ENCODE measurements around the gene BAMBI. TPM values are rescaled to one million over a fixed set of nuclear protein-coding genes. Genes with fewer than 3 reads are reported as not detected.

The BAMBI gene
- polyA plus RNA-seq, 1 donor from 2014 or later: 0.54 TPM

DNA sequence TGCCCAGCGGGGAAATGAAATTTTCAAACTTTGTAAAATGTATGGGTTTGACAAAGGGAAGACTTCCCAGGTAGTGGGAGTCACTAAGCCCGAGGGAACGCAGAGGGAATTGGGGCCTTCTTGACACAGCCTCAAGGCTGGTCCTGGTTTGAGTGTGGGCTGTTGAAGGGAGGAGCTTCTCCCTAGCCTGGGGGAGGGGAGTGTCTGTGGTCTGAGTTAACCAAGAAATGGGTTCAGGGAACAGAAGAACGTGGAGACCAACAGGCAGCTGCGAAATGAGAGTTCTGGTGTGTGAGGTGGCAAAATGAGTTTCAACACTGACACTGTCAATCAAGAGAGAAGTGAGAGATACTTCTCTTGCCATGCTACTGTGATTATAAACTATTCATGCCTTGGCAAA, 32.7 kb upstream of the BAMBI start:
- no peak overlapping the region for H3K27ac ChIP-seq (ENCODE audit: low read length)
- TF ChIP-seq EZH2 (IDR thresholded peaks at IDR 0.05; ENCODE audit: borderline replicate concordance, insufficient read depth, low read length, poor library complexity, severe bottlenecking) (no peak), RAD21 (conservative IDR thresholded peaks at IDR 0.05) (no peak), MXI1 (conservative IDR thresholded peaks at IDR 0.05; ENCODE audit: poor library complexity, severe bottlenecking) (no peak), EP300 (conservative IDR thresholded peaks at IDR 0.05; ENCODE audit: poor library complexity, severe bottlenecking) (no peak), TAF1 (IDR thresholded peaks at IDR 0.05; ENCODE audit: low read depth) (no peak)
- TF ChIP-seq, protein P1, sequence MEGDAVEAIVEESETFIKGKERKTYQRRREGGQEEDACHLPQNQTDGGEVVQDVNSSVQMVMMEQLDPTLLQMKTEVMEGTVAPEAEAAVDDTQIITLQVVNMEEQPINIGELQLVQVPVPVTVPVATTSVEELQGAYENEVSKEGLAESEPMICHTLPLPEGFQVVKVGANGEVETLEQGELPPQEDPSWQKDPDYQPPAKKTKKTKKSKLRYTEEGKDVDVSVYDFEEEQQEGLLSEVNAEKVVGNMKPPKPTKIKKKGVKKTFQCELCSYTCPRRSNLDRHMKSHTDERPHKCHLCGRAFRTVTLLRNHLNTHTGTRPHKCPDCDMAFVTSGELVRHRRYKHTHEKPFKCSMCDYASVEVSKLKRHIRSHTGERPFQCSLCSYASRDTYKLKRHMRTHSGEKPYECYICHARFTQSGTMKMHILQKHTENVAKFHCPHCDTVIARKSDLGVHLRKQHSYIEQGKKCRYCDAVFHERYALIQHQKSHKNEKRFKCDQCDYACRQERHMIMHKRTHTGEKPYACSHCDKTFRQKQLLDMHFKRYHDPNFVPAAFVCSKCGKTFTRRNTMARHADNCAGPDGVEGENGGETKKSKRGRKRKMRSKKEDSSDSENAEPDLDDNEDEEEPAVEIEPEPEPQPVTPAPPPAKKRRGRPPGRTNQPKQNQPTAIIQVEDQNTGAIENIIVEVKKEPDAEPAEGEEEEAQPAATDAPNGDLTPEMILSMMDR (IDR thresholded peaks at IDR 0.05; ENCODE audit: poor library complexity, severe bottlenecking): no peak
- H3K9ac ChIP-seq (ENCODE audit: low read length): no peak overlapping the region
- no peaks in the 10 kb centered on the region for H3K27me3 ChIP-seq (ENCODE audit: insufficient read depth, low read depth, low read length)
- H3K79me2 ChIP-seq (replicated peaks; ENCODE audit: insufficient read depth, low read length): no peaks in the 10 kb centered on the region
- H2AFZ ChIP-seq (ENCODE audit: low read depth, low read length): no peak overlapping the region
- no peaks in the 10 kb centered on the region for H3F3A ChIP-seq (ENCODE audit: insufficient read depth, low read length, poor library complexity, severe bottlenecking)
- H3K36me3 ChIP-seq (ENCODE audit: insufficient read depth, low read length): no peaks in the 10 kb centered on the region
- no peak overlapping the region for H3K4me2 ChIP-seq (ENCODE audit: low read length)
- no peaks in the 10 kb centered on the region for H3K9me2 ChIP-seq (ENCODE audit: insufficient read depth, low read length)
- no peak overlapping the region for H3K4me3 ChIP-seq (ENCODE audit: low read length)
- no peaks in the 10 kb centered on the region for H3K9me3 ChIP-seq (ENCODE audit: low read length)
- no peaks in the 10 kb centered on the region for H4K20me1 ChIP-seq (ENCODE audit: insufficient read depth)

DNA sequence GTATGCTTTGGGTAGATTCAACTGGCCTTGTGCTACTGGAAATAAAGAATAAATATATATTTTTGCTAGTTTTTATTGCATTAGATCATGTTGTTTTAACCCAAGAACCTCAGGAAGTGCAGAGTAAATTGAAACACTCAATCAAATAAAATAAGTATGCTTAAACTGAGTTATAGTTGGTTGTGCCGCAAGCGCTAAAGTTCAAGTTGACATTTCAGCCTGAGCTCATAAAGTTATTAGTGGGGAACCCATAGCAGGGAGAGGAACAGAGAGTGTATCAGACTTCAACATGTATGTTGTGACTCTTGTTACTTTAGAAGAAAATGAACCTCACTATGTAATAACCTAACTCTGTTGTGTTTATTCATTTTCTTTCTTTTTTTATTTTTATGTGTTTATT, 25.2 kb upstream of the BAMBI start:
- H3K79me2 ChIP-seq (replicated peaks; ENCODE audit: insufficient read depth, low read length): no peaks in the 10 kb centered on the region
- H3F3A ChIP-seq (ENCODE audit: insufficient read depth, low read length, poor library complexity, severe bottlenecking): no peaks in the 10 kb centered on the region
- no peak overlapping the region for H3K4me3 ChIP-seq (ENCODE audit: low read length)
- H3K9me3 ChIP-seq (ENCODE audit: low read length): no peaks in the 10 kb centered on the region
- H3K36me3 ChIP-seq (ENCODE audit: insufficient read depth, low read length): no peaks in the 10 kb centered on the region
- no peaks in the 10 kb centered on the region for H3K9me2 ChIP-seq (ENCODE audit: insufficient read depth, low read length)
- no peak overlapping the region for H3K4me2 ChIP-seq (ENCODE audit: low read length)
- no peak for TF ChIP-seq EZH2 (IDR thresholded peaks at IDR 0.05; ENCODE audit: borderline replicate concordance, insufficient read depth, low read length, poor library complexity, severe bottlenecking)
- TF ChIP-seq, protein P2, sequence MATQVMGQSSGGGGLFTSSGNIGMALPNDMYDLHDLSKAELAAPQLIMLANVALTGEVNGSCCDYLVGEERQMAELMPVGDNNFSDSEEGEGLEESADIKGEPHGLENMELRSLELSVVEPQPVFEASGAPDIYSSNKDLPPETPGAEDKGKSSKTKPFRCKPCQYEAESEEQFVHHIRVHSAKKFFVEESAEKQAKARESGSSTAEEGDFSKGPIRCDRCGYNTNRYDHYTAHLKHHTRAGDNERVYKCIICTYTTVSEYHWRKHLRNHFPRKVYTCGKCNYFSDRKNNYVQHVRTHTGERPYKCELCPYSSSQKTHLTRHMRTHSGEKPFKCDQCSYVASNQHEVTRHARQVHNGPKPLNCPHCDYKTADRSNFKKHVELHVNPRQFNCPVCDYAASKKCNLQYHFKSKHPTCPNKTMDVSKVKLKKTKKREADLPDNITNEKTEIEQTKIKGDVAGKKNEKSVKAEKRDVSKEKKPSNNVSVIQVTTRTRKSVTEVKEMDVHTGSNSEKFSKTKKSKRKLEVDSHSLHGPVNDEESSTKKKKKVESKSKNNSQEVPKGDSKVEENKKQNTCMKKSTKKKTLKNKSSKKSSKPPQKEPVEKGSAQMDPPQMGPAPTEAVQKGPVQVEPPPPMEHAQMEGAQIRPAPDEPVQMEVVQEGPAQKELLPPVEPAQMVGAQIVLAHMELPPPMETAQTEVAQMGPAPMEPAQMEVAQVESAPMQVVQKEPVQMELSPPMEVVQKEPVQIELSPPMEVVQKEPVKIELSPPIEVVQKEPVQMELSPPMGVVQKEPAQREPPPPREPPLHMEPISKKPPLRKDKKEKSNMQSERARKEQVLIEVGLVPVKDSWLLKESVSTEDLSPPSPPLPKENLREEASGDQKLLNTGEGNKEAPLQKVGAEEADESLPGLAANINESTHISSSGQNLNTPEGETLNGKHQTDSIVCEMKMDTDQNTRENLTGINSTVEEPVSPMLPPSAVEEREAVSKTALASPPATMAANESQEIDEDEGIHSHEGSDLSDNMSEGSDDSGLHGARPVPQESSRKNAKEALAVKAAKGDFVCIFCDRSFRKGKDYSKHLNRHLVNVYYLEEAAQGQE (IDR thresholded peaks at IDR 0.05; ENCODE audit: borderline replicate concordance): no peak
- TF ChIP-seq SMC3 (conservative IDR thresholded peaks at IDR 0.05; ENCODE audit: poor library complexity): no peak
- no peak for TF ChIP-seq TAF1 (IDR thresholded peaks at IDR 0.05; ENCODE audit: low read depth)
- no peak for TF ChIP-seq POLR2AphosphoS5 (IDR thresholded peaks at IDR 0.05)
- no peak for TF ChIP-seq EP300 (conservative IDR thresholded peaks at IDR 0.05; ENCODE audit: poor library complexity, severe bottlenecking)
- TF ChIP-seq, protein P1 (IDR thresholded peaks at IDR 0.05; ENCODE audit: poor library complexity, severe bottlenecking): no peak
- no peak overlapping the region for H2AFZ ChIP-seq (ENCODE audit: low read depth, low read length)
- H3K27me3 ChIP-seq (ENCODE audit: insufficient read depth, low read depth, low read length): no peaks in the 10 kb centered on the region
- no peak overlapping the region for H3K27ac ChIP-seq (ENCODE audit: low read length)
- H4K20me1 ChIP-seq (ENCODE audit: insufficient read depth): no peaks in the 10 kb centered on the region
- H3K9ac ChIP-seq (ENCODE audit: low read length): no peak overlapping the region
